Hair follicle dermal papilla cell (primary cell): ENCODE results near the gene CPT1A. TPM values are rescaled to one million over a fixed set of nuclear protein-coding genes. Genes with fewer than 3 reads are reported as not detected.

Experiments
- total RNA-seq: library from RNA; depleted of rRNA; stranded (reverse); fragments of >200 nt; gene quantifications from 2 replicates; pipeline ENCODE4 v1.2.3, GENCODE V29; 2012

Gene CPT1A
- 27.2 and 29.4 TPM in 2 replicates for total RNA-seq

DNA sequence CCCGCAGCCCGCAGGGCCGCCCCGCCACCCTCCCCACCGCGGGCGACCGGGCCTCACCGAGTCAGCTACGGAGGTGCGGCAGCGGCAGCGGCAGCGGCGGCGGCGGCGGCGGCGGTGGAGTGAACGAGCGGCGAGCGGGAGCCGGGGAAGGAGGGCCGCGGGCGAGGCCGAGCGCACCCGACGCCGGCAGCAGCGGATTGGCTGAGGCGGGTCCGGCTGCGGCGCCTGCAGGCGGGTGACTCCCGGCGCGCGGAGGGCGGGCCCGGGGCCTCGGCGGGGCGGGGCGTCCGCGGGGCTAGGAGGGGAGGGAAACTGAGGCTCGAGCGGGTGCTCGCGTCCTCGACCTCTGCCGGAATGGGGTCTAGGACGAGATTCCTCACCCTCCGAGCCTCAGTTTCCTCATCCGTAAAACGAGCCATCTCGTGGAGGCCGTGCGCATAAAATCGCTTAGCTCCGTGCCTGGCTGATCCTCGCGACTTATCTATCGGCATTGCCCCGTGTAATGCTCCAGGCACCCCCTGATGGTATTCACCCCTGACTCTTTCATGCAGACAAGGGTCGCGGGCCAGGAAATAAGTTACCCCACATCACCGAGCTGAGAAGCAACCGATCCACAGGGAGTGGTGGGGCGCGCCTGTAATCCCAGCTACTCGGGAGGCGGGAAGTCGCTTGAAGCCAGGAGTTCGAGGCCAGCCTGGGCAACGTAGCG, at the start of gene CPT1A:
TSS of gene CPT1A (minus strand) at position 199 of the 709 bp plus-strand sequence. CDS start 26,442 bp downstream, outside the sequence.

DNA sequence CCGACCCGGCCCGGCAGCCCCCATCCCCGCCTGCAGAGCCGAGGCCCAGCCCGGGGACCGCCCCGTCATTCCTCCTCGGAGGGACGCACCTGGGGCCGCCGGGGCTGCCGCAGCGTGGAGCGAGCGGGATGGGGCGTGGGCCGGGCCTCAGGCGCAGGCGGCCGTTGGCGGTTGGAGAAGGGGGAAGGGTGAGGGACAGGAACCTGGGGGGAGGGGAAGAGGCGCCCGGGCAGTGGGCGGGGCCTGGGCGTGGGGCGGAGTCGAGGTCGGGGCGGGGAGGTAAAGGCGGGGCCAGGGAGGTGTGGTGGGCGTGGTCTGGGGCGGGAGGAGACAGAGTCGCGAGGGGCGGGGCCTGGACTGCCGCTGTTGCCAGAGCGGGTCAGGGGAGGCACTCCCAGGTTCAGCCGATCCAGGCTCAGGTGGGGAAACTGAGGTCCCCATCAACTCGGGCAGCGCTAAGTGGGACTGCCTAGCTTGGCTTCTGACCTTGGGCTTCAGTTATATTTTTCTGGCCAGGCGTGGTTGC, 90.3 kb downstream of the CPT1A start, which contains the start of gene TESMIN:
TSS of gene TESMIN (minus strand) at position 190 of the 526 bp plus-strand sequence. CDS start 860 bp downstream, outside the sequence.

Other genes starting within 250 kb of the CPT1A start
- gene GAL, start 157.4 kb downstream of the CPT1A start, total RNA-seq = not detected in 2 replicates
- gene TESMIN, start 90.4 kb downstream of the CPT1A start, total RNA-seq = 0.24 and 0.32 TPM in 2 replicates
- 31.6 and 34.9 TPM in 2 replicates for gene MRPL21, start 61.9 kb upstream of the CPT1A start, total RNA-seq
- gene IGHMBP2, start 62.0 kb upstream of the CPT1A start, total RNA-seq = 9.4 and 10.4 TPM in 2 replicates
- gene MRGPRD, start 139.1 kb upstream of the CPT1A start, total RNA-seq = 0.49 TPM in 1 of 2 replicates, not detected in the other
- 211 and 225 TPM in 2 replicates for gene MRGPRF, start 171.3 kb upstream of the CPT1A start, total RNA-seq
- 21.6 and 30.5 TPM in 2 replicates for gene TPCN2, start 207.0 kb upstream of the CPT1A start, total RNA-seq